ENCODE data around the gene SAMD4B.

GRCh38 chr19:39319098-39319891 lies 22.9 kb upstream of the SAMD4B start:
- TF ChIP-seq, protein P1, sequence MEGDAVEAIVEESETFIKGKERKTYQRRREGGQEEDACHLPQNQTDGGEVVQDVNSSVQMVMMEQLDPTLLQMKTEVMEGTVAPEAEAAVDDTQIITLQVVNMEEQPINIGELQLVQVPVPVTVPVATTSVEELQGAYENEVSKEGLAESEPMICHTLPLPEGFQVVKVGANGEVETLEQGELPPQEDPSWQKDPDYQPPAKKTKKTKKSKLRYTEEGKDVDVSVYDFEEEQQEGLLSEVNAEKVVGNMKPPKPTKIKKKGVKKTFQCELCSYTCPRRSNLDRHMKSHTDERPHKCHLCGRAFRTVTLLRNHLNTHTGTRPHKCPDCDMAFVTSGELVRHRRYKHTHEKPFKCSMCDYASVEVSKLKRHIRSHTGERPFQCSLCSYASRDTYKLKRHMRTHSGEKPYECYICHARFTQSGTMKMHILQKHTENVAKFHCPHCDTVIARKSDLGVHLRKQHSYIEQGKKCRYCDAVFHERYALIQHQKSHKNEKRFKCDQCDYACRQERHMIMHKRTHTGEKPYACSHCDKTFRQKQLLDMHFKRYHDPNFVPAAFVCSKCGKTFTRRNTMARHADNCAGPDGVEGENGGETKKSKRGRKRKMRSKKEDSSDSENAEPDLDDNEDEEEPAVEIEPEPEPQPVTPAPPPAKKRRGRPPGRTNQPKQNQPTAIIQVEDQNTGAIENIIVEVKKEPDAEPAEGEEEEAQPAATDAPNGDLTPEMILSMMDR (IDR thresholded peaks at IDR 0.05): no peak
- no peak for TF ChIP-seq POLR2A (IDR thresholded peaks at IDR 0.05)
